MV-4-11 (cell line): ENCODE measurements around the gene RPS6KA2.

Experiments
- DNase-seq: peaks from one replicate; lab custom pipeline; 2025; lab: John Stamatoyannopoulos, UW

Gene RPS6KA2

DNA sequence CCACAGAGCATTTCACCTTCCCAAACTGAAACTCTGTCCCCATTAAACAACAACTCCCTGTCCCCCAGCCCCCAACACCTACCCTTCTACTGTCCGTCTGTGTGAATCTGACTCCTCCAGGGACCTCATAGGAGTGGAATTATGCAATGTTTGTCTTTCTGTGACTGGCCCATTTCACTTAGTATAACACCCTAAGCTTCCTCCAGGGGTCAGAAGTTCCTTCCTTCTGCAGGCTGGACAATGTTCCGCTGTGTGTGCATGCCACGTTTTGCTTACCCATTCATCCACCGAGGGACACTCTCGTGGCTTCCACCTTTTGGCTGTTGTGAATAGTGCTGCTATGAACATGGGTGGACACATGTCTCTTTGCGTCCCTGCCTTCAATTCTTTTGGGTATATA lies 206.7 kb downstream of the RPS6KA2 start:
- DNase-seq, result peak; percentile 82

DNA sequence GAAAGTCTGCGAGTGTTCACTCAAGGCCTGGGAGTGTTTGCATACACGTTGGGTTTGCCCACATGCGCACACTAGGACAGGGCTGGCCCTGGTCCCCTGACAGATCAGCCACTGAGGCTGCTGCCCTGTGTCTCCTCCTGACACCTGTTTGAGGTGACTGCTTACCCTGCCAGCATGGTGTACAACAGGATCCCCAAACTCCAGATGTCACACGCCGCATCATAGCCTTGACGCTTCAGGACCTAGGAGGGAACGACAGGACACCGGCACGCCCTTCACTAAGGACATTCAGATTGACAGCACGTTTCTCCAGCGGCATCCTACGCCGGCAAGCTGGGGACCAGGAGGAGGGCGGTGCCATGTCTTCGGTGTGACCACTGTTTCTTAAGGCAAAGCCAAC lies 207.3 kb downstream of the RPS6KA2 start:
- DNase-seq, result no peak

DNA sequence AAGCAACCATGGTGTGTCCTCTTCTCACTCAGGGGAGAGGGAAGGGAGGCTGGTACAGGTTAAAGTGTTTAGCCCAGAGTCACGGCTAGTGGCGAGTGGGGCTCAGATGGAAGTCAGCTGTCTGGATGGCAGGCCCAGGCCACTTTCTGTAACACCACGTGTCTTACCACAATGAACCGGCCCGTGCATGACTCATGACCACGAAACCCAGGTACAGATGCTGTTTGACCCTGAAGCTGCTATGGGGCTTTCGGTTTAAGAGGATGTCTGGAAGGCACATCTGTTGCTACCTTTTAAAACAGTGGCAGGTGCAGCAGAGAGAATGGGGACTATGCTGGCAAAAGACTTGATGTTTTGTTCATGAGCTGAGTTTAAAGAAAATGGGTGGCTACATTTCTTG lies 207.8 kb downstream of the RPS6KA2 start:
- peak; percentile 51 for DNase-seq

DNA sequence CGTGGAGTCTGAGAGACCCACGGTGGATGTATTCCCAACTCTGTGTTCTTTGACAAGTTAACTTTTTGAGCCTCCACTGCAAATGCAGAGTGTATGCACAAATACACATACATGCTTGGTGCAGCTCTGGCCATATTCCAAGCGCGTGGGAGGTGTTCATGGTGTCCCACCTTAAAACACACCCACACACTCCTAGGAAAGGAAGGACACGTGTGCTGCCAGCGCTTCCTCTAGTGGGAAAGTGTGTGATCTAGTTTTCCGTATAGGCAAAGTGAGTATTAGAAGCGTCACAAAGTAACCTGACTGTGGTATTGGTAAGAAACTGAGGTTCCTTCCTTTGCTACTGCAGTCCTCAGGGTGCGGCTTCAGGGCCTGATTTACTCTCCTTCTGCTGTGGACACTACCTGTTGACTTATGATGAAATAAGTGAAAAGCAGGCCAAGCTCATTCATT lies 208.3 kb downstream of the RPS6KA2 start:
- DNase-seq, result no peak

DNA sequence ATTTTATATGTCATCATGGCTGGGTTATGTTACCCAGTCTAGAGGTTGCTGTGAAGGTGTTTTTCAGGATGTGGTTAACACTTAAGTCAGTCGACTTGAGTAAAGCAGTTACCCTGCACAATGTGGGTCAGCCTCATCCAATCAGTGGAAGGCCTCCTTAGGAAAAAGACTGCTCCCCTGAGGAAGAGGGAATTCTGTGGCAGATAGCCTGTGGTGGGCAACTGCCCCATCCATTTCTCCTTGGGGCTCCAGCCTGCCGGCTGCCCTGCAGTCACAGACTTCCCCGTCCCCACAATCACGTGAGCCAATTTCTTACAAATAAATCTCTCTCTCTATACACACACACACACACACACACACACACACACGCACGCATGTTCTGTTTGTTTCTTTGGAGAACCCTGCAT lies 209.8 kb downstream of the RPS6KA2 start:
- DNase-seq, result no peak

DNA sequence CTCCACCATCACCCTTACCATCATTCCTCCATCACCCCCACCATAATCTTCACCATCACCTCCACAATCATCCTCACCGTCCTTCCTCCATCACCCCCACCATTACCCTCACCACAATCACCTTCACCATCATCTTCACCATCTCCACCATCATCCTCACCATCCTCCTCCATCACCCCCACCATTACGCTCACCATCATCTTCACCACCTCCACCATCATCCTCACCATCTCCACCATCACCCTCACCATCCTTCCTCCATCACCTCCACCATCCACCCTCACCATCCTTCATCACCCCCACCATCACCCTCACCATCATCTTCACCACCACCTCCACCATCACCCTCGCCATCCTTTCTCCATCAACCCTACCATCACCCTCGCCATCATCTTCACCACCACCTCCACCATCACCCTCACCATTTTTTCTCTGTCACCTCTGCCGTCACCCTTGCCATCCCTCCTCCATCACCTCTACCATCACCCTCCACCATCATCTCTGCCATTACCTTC lies 211.2 kb downstream of the RPS6KA2 start:
- DNase-seq, result no peak

DNA sequence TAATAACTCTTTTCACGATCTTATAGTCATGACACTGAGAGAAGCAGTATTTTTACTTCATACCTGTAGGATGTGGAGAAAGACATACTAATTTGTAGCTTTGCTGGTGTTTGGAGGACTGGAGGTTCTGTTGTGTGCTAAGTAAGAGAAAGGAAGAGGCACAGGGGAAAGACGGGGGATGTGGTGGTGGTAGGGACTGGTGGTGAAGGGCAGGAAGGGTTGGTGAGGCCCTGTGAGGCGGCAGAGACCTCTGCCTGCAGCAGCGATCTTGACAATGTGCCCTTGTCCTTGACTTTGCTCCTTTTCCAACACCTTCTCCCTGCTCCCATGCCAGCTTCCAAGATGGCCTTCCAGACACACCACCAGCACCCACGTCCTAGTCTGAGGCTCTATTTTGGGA lies 211.7 kb downstream of the RPS6KA2 start:
- DNase-seq, result no peak

DNA sequence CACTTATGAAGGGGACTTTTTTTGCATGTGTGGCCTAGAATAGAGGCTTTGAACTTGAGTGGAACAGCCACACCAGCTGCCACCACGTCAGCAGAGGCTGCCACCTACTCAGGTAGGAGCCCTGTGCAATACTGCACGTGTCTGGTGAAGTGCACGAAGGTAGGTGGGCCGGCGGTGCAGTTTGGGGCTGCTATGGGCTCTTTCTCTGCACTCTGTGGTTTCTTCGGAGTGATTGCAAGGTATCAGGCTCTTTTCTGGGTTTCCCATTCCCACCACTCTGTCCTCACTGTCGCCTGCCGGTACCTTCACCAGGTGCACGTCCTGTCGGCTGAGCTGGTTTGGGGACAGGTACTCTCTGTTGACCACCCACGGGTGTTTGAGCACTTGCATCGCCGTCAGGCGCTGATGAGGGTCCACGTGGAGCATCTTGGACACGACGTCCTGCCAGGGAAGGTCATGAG lies 213.5 kb downstream of the RPS6KA2 start:
- DNase-seq, result no peak

DNA sequence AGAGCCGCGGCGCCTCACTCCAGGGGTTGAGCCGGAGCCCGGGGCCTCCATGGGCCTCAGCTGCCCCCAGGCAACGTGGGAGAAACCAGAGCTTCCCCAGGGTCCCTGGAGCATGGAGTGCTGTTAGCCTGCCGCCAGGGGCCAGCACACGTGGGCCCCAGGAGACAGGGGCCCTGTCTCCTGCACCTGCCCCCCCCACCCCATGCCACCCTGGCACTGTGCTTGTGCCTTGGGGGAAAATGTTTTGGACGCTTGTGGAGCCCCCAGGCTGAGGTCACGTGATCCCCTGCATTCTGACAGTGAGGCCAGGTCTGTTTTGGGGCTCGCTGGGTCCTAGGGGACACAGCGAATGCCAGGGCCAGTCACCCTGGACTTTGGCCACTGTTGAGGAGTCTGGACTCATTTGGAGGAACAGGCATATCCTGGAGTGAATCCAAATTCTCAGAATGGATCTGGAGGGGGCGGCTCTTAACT lies 214.1 kb downstream of the RPS6KA2 start:
- no peak for DNase-seq

DNA sequence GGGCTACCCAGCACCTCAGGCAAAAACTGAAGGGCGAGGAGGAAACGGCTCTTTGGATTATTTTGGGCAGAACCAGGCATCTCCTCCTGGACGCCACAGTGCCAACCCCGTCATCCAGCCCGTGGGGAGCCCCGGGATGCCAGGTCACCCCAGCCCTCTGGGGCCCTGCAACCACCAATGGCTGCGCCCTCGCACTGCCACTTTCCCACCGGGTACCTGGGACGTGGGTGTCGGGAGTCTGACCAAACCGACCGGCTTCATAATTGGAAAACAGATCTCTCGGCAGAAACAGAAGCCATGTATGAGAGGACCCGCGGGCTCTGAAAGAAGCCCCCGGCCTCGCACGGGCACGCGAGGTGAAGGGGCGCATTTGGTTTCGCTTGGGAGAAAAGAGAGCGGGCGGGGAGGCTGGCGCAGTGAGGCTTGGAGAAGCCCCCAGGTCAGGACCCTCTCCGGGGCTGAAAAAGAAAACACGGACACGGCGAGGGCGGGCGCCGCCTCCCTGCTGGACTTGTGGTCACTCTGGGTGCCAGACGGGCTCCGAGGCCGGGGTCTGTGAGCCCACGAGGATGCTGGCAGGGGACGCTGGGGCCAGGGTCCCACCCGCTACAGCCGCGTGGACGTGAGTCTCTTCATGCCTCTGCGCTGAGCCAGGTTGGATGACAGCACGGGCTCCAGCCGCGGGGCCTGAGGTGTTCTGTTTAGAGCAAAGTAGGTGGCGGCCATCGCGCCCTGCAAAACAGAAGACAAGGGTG lies 214.7 kb downstream of the RPS6KA2 start:
- no peak for DNase-seq

DNA sequence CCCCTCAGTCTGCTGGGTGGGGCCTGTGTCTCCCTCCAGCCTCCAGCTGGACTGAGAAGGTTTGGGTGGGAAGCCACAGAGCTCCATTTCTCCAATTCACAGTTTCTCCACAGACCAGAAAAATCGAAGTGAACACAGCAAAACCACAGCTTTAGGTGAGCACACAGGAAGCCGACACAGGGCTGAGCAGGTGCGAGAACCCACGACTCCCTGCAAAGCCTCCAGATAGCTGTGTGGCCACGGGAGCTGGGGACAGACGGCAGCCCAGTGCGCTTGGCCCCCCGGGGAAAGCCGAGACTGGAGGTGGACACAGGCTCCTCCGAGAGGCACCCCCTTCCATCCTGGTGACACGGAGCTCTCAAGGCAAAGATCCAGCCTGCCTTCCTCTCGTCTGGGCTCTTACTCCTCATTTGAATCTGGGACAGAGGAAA lies 215.3 kb downstream of the RPS6KA2 start:
- DNase-seq, result no peak

DNA sequence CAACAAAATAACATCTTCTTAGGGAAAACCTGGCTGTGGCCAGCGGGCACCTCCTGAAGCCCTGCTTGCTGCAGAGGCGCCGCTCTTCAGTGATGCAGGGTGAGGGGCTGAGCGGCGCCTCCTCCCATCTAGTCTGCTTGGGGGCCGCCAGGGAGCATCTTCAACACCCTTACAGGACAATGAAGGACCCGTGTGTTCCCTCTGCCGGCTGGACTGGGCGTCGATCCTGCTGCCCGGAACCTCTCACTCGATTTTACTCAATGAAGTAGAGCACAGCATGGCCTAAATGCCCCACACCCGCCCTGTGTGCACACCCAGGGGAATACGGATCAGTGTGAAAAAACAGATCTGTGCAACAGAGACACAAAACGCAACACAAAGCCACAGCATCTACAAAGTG lies 215.8 kb downstream of the RPS6KA2 start:
- DNase-seq, result no peak

DNA sequence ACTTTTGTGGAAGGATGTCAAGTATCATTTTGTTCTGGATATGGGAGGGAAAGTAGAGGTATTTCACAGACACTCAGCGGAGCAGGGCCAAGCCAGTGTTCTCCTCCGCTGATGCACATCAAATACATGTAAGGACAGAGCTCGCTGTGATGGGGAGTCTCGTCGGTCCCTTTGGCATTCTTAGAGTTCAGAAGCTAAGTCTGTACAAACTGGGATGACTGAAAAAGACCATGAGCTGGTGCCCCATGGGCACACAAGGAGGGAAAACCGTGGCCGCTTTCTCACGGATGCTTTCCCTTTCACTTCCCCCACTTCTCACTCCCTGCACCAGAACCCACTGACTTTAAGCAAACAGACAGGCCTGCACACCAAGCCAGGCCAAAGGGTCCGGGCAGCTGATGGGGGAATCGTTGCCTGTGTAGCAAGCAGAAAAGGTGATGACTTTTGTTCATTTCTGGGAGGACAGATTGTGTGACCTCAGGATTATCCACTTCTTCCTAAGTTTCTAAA lies 216.6 kb downstream of the RPS6KA2 start:
- DNase-seq, result peak; percentile 42

DNA sequence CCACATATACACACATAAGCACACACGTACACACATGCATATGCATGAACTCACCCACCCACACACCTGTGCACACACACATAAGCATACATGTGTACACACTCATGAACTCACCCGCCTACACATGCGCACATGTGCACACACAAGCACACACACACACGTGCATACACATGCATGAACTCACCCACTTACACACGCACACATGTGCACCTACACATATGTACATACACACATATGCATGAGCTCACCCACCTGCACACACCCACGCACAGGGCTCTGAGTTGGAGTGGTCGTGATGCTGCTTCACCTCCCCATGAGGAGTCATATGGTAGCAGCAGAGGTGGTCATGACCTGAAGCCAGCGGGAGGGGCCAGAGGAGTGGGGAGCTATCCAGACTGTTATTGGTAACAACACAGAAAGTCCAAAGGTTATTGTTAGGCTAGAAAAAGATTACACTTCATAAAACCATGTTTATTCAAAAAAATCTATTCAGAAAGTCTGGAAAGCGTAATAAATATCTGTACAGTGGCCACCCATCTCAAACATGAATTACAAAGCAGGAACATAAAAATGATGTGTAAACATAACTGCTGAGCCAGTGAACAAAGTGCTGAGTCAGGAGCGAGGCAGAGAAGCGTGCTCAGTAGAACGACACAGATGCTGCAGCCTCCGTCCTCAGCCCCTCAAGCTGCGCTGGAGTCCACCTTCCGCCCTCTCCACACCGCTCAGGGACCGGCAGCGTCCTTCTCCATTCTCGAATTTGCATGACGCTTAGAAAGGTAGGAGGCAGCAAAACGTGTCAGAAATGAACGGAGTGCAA lies 217.9 kb downstream of the RPS6KA2 start:
- DNase-seq, result no peak

DNA sequence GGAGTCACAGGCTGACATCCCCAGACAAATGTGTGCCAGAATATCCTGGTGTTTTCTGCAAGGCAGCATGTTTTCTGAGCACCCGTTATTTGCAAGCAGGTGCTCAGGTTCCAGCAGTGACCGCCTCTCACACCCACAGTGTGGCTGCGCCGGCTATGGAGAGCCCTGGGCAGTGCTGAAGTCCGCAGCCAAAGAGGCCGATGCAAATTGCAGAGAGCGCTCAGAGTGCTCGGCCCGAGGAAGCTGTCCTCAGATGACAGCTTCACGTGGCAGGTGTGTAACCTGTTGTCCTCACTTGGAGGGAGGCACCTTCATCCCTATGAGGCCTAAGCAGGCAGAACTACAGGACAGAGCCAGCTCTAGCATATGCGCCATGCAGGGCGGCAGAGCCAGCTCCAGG lies 220.9 kb downstream of the RPS6KA2 start:
- DNase-seq, result no peak

DNA sequence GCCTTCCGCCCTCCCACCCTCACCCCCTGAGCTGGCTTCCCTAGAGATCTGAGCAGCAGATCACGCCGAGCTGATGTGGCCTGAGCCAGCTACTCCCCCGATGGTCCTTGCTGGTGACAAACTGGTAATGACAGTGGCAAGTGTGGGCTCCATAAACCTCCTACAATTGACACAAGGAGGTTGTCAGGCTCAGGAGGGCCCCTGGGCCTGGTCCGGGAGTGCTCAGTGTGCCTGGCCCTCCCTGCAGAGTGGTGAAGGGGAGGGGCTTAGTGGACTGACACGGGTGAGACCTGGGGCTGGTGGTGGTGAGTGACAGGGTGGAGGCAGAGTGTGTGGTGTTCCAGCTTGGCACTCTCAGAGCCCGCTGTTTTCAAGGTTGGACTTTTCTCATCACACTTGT lies 221.7 kb downstream of the RPS6KA2 start:
- DNase-seq, result no peak

DNA sequence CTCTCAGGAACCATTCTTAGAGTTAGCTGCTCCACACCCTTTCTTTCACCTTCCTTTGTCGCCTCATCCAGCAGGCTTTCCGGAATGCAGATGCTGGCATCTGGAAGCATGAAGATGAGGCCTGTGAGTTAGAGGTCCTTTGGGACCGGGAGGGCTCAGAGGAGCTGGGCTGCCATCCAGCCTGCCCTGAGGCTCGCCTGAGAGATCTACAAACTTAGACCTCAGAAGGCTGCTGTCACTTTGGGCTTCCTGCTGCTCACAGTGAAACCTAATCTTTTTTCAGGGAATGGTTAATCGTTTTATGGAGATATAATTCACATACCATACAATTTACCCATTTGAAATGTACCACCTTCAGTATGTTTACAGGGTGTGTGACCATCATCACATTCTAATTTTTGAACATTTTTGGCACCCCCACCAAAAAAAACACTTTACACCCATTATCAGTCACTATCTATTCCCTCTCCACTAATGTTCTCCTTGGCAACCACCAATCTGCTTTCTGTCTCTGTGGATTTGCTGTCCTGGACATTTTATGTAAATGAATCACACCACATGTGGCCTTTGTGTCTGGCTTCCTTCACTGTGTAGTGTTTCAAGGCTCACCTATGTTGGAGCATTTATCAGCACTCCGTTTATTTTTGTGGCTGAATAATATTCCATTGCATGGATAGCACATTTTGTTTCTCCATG lies 224.3 kb downstream of the RPS6KA2 start:
- no peak for DNase-seq

DNA sequence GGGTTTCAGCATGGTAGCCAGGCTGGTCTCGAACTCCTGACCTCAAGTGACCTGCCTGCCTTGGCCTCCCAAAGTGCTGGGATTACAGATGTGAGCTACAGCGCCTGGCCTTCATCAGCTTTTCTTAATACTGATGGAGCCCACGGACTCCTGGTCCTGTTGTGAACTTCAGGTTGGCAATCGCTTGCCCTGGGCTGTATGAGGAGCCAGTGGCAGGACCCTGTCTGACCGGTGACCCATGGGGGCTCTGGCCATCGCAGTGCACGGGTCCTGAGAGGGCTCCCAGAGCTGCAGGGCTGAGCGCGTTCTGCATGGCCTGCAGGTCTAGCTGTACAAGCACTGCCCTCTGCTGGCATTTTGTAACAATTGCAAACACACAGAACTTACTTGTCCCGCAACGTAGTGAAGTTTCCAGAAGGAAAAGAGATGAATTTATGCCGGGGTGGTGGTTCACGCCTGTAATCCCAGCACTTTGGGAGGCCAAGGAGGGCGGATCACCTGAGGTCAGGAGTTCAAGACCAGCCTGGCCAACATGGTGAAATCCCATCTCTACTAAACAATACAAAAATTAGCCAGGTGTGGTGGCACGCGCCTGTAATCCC lies 226.3 kb downstream of the RPS6KA2 start:
- DNase-seq, result peak; percentile 53

DNA sequence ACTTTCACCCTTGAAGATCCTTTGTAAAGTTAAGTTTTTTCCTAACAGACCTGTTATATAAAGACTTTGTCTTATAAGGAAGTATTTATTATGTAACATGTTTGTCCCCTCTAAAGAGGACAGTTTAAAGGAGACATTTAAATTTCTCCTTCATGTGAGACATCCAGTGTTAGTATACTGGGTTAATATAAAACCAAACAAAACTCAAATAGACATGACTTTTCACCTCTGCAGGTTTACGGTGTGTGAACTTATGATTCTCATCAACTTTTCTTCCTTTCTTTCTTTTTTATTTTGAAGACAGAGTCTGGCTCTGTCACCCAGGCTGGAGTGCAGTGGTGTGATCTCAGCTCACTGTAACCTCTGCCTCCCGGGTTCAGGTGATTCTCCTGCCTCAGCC lies 226.9 kb downstream of the RPS6KA2 start:
- no peak for DNase-seq

DNA sequence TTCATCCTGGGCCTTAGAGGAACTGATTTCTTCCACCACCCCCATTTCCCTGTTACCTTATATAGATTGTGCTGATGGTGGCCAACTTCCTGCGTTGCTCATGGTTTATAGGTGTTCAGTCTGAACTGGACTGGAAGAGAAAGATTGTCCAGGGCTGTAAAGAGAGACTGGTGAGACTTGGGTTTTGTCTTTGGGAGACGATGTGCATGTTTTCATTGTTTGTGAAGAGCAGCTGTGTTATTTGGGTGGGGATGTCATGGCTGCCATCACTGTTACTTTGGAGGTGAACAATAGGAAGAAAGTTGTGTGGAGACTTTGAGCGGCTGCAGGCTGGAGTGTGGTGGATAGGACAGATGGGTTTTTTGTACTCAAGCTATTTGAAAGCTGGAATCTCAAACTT lies 228.7 kb downstream of the RPS6KA2 start:
- DNase-seq, result no peak

DNA sequence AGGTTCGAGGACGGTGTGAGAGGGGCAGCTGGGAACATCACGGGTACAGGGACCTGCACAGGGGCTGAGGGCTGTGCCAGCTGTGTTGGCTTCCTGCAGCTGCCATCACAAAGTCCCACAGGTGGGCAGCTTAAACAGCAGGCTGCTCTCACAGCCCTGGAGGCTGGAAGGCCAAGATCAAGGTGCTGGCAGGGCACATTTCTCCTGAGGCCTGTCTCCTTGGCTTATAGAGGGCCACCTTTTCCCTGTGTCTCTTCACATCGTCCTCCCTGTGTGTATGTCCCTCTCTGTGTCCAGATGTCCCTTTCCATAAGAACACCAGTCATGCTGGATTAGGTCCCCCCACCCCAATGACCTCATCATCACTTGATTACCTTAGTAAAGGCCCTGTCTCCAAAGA lies 229.2 kb downstream of the RPS6KA2 start:
- DNase-seq, result no peak

DNA sequence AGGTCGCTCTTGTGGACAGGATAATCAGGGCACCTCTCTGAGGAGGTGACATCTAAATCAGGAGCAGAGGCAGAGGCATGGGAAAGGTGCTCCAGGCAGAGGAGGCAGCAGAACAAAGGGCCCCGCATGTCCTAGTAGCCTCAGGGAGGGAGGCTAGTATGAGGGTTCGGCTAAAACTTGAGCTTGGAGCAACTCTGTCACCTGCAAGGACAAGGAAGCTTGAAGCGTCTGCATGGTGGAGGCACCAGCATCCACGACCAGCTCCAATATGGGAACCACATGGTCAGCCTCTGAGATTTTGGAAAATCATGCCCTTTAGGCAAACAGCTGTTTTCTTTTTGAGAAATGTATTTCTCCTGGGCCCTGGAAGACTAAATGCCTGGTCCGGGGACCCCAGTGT lies 231.3 kb downstream of the RPS6KA2 start:
- DNase-seq, result no peak
